ENCODE data around the gene PET117.
"Not testable (repeated sequence)": the region's sequence is repeated elsewhere in the genome, so short reads cannot be mapped to it uniquely, and the experiment has no call there.

The PET117 gene

DNA sequence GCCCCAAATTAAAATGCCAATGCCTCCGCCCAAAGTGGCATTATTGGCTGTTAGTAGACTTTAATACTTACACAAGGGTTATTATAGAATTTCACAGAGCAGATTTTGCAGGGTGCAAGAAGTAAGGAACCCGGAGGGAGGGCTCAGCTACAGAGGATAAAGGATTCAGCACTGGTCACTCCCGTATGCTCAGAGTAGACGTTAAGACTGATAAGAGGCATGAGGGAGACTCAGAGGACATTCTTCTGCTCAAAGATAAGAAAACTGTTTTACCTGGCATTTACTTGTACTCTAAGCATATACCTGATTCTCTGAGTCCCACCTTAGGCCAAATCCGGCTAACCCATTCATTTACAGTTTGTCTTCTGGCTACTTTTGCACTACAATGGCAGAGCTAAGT lies 43.5 kb upstream of the PET117 start:
- ATAC-seq, result no peak
- TF ChIP-seq ESRRG (CRISPR knock-in tag; IDR thresholded peaks at IDR 0.05) (no peak), ISL1 (CRISPR knock-in tag; IDR thresholded peaks at IDR 0.05) (no peak), SNAI2 (CRISPR knock-in tag; IDR thresholded peaks at IDR 0.05) (no peak), ZNF565 (CRISPR knock-in tag; conservative IDR thresholded peaks at IDR 0.05; ENCODE audit: low read depth) (no peak), PPARA (CRISPR knock-in tag; IDR thresholded peaks at IDR 0.05; ENCODE audit: borderline replicate concordance) (no peak)
- TF ChIP-seq, protein P1, sequence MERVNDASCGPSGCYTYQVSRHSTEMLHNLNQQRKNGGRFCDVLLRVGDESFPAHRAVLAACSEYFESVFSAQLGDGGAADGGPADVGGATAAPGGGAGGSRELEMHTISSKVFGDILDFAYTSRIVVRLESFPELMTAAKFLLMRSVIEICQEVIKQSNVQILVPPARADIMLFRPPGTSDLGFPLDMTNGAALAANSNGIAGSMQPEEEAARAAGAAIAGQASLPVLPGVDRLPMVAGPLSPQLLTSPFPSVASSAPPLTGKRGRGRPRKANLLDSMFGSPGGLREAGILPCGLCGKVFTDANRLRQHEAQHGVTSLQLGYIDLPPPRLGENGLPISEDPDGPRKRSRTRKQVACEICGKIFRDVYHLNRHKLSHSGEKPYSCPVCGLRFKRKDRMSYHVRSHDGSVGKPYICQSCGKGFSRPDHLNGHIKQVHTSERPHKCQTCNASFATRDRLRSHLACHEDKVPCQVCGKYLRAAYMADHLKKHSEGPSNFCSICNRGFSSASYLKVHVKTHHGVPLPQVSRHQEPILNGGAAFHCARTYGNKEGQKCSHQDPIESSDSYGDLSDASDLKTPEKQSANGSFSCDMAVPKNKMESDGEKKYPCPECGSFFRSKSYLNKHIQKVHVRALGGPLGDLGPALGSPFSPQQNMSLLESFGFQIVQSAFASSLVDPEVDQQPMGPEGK (CRISPR knock-in tag; IDR thresholded peaks at IDR 0.05; ENCODE audit: borderline replicate concordance), result no peak
- TF ChIP-seq, protein P2, sequence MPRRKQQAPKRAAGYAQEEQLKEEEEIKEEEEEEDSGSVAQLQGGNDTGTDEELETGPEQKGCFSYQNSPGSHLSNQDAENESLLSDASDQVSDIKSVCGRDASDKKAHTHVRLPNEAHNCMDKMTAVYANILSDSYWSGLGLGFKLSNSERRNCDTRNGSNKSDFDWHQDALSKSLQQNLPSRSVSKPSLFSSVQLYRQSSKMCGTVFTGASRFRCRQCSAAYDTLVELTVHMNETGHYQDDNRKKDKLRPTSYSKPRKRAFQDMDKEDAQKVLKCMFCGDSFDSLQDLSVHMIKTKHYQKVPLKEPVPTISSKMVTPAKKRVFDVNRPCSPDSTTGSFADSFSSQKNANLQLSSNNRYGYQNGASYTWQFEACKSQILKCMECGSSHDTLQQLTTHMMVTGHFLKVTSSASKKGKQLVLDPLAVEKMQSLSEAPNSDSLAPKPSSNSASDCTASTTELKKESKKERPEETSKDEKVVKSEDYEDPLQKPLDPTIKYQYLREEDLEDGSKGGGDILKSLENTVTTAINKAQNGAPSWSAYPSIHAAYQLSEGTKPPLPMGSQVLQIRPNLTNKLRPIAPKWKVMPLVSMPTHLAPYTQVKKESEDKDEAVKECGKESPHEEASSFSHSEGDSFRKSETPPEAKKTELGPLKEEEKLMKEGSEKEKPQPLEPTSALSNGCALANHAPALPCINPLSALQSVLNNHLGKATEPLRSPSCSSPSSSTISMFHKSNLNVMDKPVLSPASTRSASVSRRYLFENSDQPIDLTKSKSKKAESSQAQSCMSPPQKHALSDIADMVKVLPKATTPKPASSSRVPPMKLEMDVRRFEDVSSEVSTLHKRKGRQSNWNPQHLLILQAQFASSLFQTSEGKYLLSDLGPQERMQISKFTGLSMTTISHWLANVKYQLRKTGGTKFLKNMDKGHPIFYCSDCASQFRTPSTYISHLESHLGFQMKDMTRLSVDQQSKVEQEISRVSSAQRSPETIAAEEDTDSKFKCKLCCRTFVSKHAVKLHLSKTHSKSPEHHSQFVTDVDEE (CRISPR knock-in tag; IDR thresholded peaks at IDR 0.05), result no peak

DNA sequence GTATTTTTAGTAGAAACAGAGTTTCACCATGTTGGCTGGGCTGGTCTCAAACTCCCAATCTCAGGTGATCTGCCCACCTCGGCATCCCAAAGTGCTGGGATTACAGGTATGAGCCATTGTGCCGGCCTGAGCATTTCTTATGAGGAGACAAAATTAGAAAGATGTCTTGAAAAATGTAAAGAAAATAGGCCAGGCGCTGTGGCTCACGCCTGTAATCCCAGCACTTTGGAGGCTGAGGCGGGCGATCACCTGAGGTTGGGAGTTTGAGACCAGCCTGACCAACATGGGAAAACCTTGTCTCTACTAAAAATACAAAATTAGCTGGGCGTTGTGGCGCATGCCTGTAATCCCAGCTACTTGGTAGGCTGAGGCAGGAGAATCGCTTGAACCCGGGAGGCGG lies 37.1 kb upstream of the PET117 start:
- ATAC-seq, result not testable (repeated sequence)

DNA sequence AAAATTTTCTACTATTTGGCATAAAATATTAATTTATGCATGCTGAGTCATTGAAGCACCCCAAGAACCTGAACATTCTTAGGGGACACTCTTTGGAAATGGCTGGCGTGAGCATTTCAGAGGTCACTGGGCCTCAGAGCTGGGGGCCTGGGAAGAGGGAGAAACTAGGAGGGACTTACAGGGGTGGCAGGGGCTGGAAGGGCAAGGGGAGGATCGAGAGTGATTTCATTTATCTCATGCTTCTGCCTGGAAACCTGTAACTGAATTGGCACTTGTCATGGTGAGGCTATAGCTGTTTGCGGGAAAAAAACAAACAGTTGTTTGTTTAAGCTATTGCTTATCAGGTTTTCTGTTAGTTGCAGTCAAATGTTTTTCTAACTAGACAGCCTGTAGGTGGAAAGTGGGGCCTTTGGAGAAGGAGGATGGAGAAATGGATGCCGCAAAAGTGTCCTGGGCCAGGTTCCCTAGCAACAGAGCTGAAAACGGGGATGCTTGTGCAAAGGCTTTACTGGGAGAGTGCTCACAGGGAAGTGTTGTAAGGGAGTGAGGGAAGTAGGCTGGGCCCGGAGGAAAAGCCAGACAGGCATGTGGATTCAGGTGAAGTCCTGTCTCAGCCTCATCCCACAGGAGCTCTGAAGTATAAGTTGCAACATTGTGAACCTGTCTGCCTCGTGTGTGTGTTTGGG lies 36.4 kb upstream of the PET117 start:
- no peak for TF ChIP-seq TCF4 (CRISPR knock-in tag; IDR thresholded peaks at IDR 0.05; ENCODE audit: borderline replicate concordance)
- TF ChIP-seq, protein P2 (CRISPR knock-in tag; IDR thresholded peaks at IDR 0.05), result no peak
- TF ChIP-seq CSDC2 (CRISPR knock-in tag; IDR thresholded peaks at IDR 0.05), result no peak
- TF ChIP-seq GLIS3 (CRISPR knock-in tag; IDR thresholded peaks at IDR 0.05), result no peak
- no peak for TF ChIP-seq ESRRG (CRISPR knock-in tag; IDR thresholded peaks at IDR 0.05)
- no peak for TF ChIP-seq ZNF8 (CRISPR knock-in tag; IDR thresholded peaks at IDR 0.05)
- TF ChIP-seq, protein P1 (CRISPR knock-in tag; IDR thresholded peaks at IDR 0.05; ENCODE audit: borderline replicate concordance), result no peak
- no peak for TF ChIP-seq ZFP3 (CRISPR knock-in tag; IDR thresholded peaks at IDR 0.05)
- TF ChIP-seq RARB (CRISPR knock-in tag; IDR thresholded peaks at IDR 0.05), result no peak
- TF ChIP-seq OSR1 (CRISPR knock-in tag; IDR thresholded peaks at IDR 0.05), result no peak

DNA sequence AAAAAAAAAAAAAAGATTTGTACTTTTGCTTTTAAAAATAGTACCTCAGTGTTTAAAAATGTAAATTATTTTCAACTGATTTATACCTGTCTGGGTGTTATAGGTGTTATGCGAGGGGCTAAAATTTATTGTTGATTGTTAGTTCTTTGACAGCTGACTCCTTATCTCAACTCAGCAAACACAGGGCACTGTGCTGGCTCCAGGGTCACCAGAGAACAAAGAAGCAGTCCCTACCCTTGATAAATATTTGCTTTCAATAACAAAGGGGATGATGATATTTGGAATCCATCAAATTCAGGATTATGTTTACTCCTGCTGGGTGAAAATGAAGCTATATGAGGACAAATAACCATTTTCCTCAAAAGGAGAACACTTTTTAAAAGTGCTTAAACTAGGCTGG lies 34.2 kb upstream of the PET117 start:
- ATAC-seq, result no peak
- no peak for TF ChIP-seq TCF4 (CRISPR knock-in tag; IDR thresholded peaks at IDR 0.05; ENCODE audit: borderline replicate concordance)
- TF ChIP-seq ZNF70 (CRISPR knock-in tag; IDR thresholded peaks at IDR 0.05), result no peak
- TF ChIP-seq CSDC2 (CRISPR knock-in tag; IDR thresholded peaks at IDR 0.05), result no peak
- no peak for TF ChIP-seq PPARA (CRISPR knock-in tag; IDR thresholded peaks at IDR 0.05; ENCODE audit: borderline replicate concordance)
- TF ChIP-seq, protein P2 (CRISPR knock-in tag; IDR thresholded peaks at IDR 0.05), result no peak
- no peak for TF ChIP-seq BACH2 (CRISPR knock-in tag; IDR thresholded peaks at IDR 0.05; ENCODE audit: borderline replicate concordance)
- TF ChIP-seq, protein P1 (CRISPR knock-in tag; IDR thresholded peaks at IDR 0.05; ENCODE audit: borderline replicate concordance), result no peak
- TF ChIP-seq, protein P3, sequence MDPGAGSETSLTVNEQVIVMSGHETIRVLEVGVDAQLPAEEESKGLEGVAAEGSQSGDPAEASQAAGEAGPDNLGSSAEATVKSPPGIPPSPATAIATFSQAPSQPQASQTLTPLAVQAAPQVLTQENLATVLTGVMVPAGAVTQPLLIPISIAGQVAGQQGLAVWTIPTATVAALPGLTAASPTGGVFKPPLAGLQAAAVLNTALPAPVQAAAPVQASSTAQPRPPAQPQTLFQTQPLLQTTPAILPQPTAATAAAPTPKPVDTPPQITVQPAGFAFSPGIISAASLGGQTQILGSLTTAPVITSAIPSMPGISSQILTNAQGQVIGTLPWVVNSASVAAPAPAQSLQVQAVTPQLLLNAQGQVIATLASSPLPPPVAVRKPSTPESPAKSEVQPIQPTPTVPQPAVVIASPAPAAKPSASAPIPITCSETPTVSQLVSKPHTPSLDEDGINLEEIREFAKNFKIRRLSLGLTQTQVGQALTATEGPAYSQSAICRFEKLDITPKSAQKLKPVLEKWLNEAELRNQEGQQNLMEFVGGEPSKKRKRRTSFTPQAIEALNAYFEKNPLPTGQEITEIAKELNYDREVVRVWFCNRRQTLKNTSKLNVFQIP (CRISPR knock-in tag; IDR thresholded peaks at IDR 0.05; ENCODE audit: borderline replicate concordance, low read depth), result no peak

More for the DNA sequence above, 36.4 kb upstream of the PET117 start:
- no peak for ATAC-seq
